HepG2 (cell line): ENCODE results near the gene BAHCC1. TPM values are rescaled to one million over a fixed set of nuclear protein-coding genes. Genes with fewer than 3 reads are reported as not detected.

ENCODE experiments used
- ATF1 ChIP-seq: IDR thresholded peaks from 2 replicates; pipeline ENCODE4 v1.6.1; 2016; ENCODE audit warnings: mild to moderate bottlenecking, control low read depth
- CENPX ChIP-seq: sonication (generic); formaldehyde crosslinking; IDR thresholded peaks from 2 replicates; pipeline ENCODE4 v1.9.0; 2021; ENCODE audit warnings: mild to moderate bottlenecking, missing genetic modification reagents, moderate library complexity
- CREB1 ChIP-seq, 2 experiments: fragments of 450-650 bp in 1 of 2; IDR thresholded peaks; 2 replicates each; pipeline ENCODE4 v1.6.1; 2016 to 2017; ENCODE audit warnings: control low read depth in 1 of 2, mild to moderate bottlenecking in 1 of 2, missing compliant biosample characterization in 1 of 2, missing genetic modification characterization in 1 of 2
- DMAP1 ChIP-seq: IDR thresholded peaks from 2 replicates; pipeline ENCODE4 v1.6.1; 2016
- EEA1 ChIP-seq: sonication (generic); formaldehyde crosslinking; IDR thresholded peaks from 2 replicates; pipeline ENCODE4 v1.5.1; 2020; ENCODE audit warnings: mild to moderate bottlenecking, missing genetic modification reagents, borderline replicate concordance
- FOXK2 ChIP-seq: fragments of 450-650 bp; IDR thresholded peaks from 2 replicates; pipeline ENCODE4 v1.6.1; 2016
- FOXM1 ChIP-seq: sonication (generic); formaldehyde crosslinking; IDR thresholded peaks from 2 replicates; pipeline ENCODE4 v1.5.0; 2020; ENCODE audit warnings: missing genetic modification reagents
- HDAC1 ChIP-seq: sonication (generic); formaldehyde crosslinking; IDR thresholded peaks from 2 replicates; pipeline ENCODE4 v1.5.1; 2020; ENCODE audit warnings: mild to moderate bottlenecking, missing genetic modification reagents
- KDM1A ChIP-seq: IDR thresholded peaks from 2 replicates; pipeline ENCODE4 v1.6.1; 2016; ENCODE audit warnings: missing compliant biosample characterization
- KMT2B ChIP-seq: IDR thresholded peaks from 2 replicates; pipeline ENCODE4 v1.6.1; 2016; ENCODE audit warnings: missing genetic modification reagents, missing compliant biosample characterization
- MED1 ChIP-seq: sonication (generic); formaldehyde crosslinking; IDR thresholded peaks from 2 replicates; pipeline ENCODE4 v1.4.0; 2020; ENCODE audit warnings: missing genetic modification reagents
- NFATC3 ChIP-seq: sonication (generic); formaldehyde crosslinking; IDR thresholded peaks from 2 replicates; pipeline ENCODE4 v1.5.1; 2020; ENCODE audit warnings: mild to moderate bottlenecking, missing genetic modification reagents
- PCBP2 ChIP-seq: fragments of 200-400 bp; formaldehyde crosslinking; optimal IDR thresholded peaks from 2 replicates; pipeline ENCODE3; 2018; ENCODE audit warnings: low read length, low read depth; ENCODE audit not compliant: poor library complexity, severe bottlenecking
- SIN3B ChIP-seq: fragments of 150-350 bp; IDR thresholded peaks from 2 replicates; pipeline ENCODE4 v1.6.1; 2014; ENCODE audit warnings: low read length
- SOX5 ChIP-seq: IDR thresholded peaks from 2 replicates; pipeline ENCODE4 v1.6.1; 2016; ENCODE audit warnings: borderline replicate concordance
- TBP ChIP-seq: sonication (generic); formaldehyde crosslinking; IDR thresholded peaks from 2 replicates; pipeline ENCODE4 v1.5.0; 2020; ENCODE audit warnings: missing genetic modification reagents
- TMF1 ChIP-seq: sonication (generic); formaldehyde crosslinking; IDR thresholded peaks from 2 replicates; pipeline ENCODE4 v1.8.1; 2022; ENCODE audit warnings: low read depth, missing genetic modification reagents
- ZMYM2 ChIP-seq: sonication (generic); formaldehyde crosslinking; IDR thresholded peaks from 2 replicates; pipeline ENCODE4 v1.8.0; 2022; ENCODE audit warnings: mild to moderate bottlenecking, missing genetic modification reagents
- ZNF20 ChIP-seq: sonication (generic); formaldehyde crosslinking; IDR thresholded peaks from 2 replicates; pipeline ENCODE4 v1.4.0; 2020; ENCODE audit warnings: mild to moderate bottlenecking, moderate library complexity, missing genetic modification reagents
- ZNF251 ChIP-seq: sonication (generic); formaldehyde crosslinking; IDR thresholded peaks from 2 replicates; pipeline ENCODE4 v1.9.0; 2021; ENCODE audit warnings: mild to moderate bottlenecking, missing genetic modification reagents
- ZNF629 ChIP-seq: sonication (generic); formaldehyde crosslinking; conservative IDR thresholded peaks from 2 replicates; pipeline ENCODE4 v1.5.0; 2020; ENCODE audit warnings: missing genetic modification reagents
- ZSCAN29 ChIP-seq: sonication (generic); formaldehyde crosslinking; conservative IDR thresholded peaks from 2 replicates; pipeline ENCODE4 v1.4.0; 2020; ENCODE audit warnings: mild to moderate bottlenecking, missing genetic modification reagents
- polyA plus RNA-seq, 8 experiments: library from polyadenylated mRNA; depleted of rRNA in 3 of 8; stranded (reverse) in 7 of 8; unstranded in 1 of 8; fragments of >200 nt; fragmentation: Illumina TruSeq in 4 of 8; extraction: Trizol in 4 of 8; gene quantifications; 2 replicates each; pipeline versions ENCODE4 v1.2.1 to v1.2.3, GENCODE V29; 2011 to 2016; ENCODE audit warnings: low read depth in 4 of 8, missing spikeins in 1 of 8, mixed read lengths in 1 of 8; ENCODE audit not compliant: insufficient read depth in 1 of 8
- total RNA-seq, 5 experiments: library from RNA; depleted of rRNA; stranded (reverse); fragments of >200 nt; fragmentation: Illumina TruSeq; extraction: Trizol; gene quantifications; 2 replicates each; pipeline ENCODE4 v1.2.3, GENCODE V29; 2016; ENCODE audit warnings: low read depth in 1 of 5
- TF ChIP-seq, protein P1 (sequence below): sonication (generic); formaldehyde crosslinking; IDR thresholded peaks from 2 replicates; pipeline ENCODE4 v1.8.1; 2022; ENCODE audit warnings: low read depth, mild to moderate bottlenecking, missing genetic modification reagents
- TF ChIP-seq, protein P2 (sequence below): sonication (generic); formaldehyde crosslinking; IDR thresholded peaks from 2 replicates; pipeline ENCODE4 v1.5.0; 2020; ENCODE audit warnings: missing genetic modification reagents
- TF ChIP-seq, protein P3 (sequence below): sonication (generic); formaldehyde crosslinking; conservative IDR thresholded peaks from 2 replicates; pipeline ENCODE4 v1.4.0; 2020; ENCODE audit warnings: missing genetic modification reagents

Gene BAHCC1
- total and polyA plus RNA-seq, 2 of the 13 experiments (the other 11 are each of a cell fraction or from before 2014, with no cell fraction given) = 1.4 to 1.7 TPM

DNA sequence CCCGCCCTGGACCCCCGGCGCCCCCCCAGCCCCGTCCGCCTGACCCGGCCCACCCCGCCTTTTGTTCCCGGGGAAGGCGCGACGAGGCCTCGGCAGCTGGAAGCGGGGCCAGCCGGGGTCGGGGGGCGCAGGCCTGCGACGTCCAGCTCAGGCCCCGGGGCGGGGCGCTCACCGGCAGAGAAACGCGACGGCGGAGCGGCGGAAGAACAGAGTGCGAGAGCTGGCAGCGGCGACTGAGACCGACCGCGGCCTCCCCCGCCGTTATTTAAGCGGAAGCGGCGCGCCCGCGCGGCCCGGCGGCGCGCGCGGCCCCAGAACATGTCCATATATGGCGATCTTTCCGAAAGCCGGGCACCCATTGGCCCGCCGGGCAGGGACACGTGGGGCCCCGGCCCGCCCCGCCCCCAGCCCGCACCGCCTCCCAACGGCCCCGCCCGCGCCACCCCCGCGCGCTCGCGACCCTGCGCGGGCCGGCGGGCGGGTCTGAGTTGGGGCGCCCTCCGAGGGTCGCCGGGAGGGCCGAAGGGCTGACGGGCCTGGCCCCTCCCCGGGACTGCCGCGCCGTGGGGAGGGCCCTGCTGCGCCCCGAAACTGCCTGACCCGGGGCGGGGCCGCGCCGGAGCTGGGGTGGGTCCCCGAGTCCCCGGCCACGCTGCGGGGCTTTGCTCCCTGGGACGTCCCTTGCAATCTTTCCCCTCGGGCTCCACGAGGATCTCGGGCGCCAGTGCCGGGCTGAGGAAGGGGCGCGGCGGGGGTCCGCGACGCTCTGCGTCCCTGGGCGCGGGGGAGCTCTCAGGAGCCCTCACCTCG, 117.5 kb downstream of the BAHCC1 start, which contains the start of gene ACTG1 (continued):
- TF ChIP-seq, protein P1, sequence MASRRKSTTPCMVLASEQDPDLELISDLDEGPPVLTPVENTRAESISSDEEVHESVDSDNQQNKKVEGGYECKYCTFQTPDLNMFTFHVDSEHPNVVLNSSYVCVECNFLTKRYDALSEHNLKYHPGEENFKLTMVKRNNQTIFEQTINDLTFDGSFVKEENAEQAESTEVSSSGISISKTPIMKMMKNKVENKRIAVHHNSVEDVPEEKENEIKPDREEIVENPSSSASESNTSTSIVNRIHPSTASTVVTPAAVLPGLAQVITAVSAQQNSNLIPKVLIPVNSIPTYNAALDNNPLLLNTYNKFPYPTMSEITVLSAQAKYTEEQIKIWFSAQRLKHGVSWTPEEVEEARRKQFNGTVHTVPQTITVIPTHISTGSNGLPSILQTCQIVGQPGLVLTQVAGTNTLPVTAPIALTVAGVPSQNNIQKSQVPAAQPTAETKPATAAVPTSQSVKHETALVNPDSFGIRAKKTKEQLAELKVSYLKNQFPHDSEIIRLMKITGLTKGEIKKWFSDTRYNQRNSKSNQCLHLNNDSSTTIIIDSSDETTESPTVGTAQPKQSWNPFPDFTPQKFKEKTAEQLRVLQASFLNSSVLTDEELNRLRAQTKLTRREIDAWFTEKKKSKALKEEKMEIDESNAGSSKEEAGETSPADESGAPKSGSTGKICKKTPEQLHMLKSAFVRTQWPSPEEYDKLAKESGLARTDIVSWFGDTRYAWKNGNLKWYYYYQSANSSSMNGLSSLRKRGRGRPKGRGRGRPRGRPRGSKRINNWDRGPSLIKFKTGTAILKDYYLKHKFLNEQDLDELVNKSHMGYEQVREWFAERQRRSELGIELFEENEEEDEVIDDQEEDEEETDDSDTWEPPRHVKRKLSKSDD (CRISPR knock-in tag) = no peak
- TF ChIP-seq CREB1 (IDR thresholded peaks at IDR 0.05) (no peak), CREB1 (CRISPR knock-in tag; IDR thresholded peaks at IDR 0.05) (no peak), ZSCAN29 (peak; percentile 52; the same call in 1 of the 2 replicates), FOXM1 (0 out of 2 replicates have a peak, but pooled peaks have one; percentile 41), NFATC3 (CRISPR knock-in tag) (no peak), ZMYM2 (CRISPR knock-in tag) (no peak), SOX5 (no peak), EEA1 (CRISPR knock-in tag) (peak; percentile 94; the same call in 1 of the 2 replicates), MED1 (CRISPR knock-in tag) (peak; percentile 86), DMAP1 (CRISPR knock-in tag) (peak; percentile 52), ATF1 (CRISPR knock-in tag) (no peak), FOXK2 (no peak), SIN3B (0 out of 2 replicates have a peak, but pooled peaks have one; percentile 42), ZNF20 (no peak), CENPX (no peak), KMT2B (CRISPR knock-in tag) (0 out of 2 replicates have a peak, but pooled peaks have one; percentile 39), PCBP2 (no peak), KDM1A (CRISPR knock-in tag) (no peak), TBP (CRISPR knock-in tag) (no peak), TMF1 (peak; percentile 63; the same call in 1 of the 2 replicates), ZNF629 (0 out of 2 replicates have a peak, but pooled peaks have one; percentile 24), HDAC1 (peak; percentile 88), ZNF251 (CRISPR knock-in tag) (no peak)
- TF ChIP-seq, protein P2, sequence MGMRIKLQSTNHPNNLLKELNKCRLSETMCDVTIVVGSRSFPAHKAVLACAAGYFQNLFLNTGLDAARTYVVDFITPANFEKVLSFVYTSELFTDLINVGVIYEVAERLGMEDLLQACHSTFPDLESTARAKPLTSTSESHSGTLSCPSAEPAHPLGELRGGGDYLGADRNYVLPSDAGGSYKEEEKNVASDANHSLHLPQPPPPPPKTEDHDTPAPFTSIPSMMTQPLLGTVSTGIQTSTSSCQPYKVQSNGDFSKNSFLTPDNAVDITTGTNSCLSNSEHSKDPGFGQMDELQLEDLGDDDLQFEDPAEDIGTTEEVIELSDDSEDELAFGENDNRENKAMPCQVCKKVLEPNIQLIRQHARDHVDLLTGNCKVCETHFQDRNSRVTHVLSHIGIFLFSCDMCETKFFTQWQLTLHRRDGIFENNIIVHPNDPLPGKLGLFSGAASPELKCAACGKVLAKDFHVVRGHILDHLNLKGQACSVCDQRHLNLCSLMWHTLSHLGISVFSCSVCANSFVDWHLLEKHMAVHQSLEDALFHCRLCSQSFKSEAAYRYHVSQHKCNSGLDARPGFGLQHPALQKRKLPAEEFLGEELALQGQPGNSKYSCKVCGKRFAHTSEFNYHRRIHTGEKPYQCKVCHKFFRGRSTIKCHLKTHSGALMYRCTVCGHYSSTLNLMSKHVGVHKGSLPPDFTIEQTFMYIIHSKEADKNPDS = peak; percentile 9; the same call in 1 of the 2 replicates
- TF ChIP-seq, protein P3, sequence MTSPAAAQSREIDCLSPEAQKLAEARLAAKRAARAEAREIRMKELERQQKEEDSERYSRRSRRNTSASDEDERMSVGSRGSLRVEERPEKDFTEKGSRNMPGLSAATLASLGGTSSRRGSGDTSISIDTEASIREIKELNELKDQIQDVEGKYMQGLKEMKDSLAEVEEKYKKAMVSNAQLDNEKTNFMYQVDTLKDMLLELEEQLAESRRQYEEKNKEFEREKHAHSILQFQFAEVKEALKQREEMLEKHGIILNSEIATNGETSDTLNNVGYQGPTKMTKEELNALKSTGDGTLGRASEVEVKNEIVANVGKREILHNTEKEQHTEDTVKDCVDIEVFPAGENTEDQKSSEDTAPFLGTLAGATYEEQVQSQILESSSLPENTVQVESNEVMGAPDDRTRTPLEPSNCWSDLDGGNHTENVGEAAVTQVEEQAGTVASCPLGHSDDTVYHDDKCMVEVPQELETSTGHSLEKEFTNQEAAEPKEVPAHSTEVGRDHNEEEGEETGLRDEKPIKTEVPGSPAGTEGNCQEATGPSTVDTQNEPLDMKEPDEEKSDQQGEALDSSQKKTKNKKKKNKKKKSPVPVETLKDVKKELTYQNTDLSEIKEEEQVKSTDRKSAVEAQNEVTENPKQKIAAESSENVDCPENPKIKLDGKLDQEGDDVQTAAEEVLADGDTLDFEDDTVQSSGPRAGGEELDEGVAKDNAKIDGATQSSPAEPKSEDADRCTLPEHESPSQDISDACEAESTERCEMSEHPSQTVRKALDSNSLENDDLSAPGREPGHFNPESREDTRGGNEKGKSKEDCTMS (CRISPR knock-in tag) = no peak
